Measurements from ENCODE around the gene ATP8B3.
A peak's percentile ranks its signal among the peaks of the same experiment; 100 is the strongest.

The ATP8B3 gene

DNA sequence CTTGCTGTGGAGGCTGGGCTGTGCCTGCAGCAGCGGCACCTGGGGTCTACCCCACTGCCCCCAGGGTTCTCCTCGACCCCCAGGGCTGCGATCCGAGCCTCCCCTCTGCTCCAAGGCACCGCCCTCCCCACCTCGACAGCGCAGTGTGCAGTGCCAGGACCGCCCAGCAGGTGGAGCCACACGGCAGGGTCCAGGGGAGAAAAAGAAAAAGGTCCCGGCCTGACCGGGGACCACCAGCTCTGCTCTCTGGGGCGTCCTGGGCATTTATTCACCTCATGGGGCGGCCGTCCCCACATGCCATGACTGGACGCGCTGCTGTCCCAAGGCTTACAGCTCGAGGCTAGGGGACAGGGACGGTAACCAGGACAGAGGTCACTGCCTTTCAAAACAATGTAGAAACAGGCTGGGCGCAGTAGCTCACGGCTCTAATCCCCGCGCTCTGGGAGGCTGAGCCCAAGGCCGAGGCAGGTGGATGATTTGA, 25.6 kb upstream of the ATP8B3 start:
- peak; percentile 31; the same call in 1 of the 2 replicates for TF ChIP-seq RAD21 (IDR thresholded peaks at IDR 0.05; ENCODE audit: low read depth)
- TF ChIP-seq TCF12 (IDR thresholded peaks at IDR 0.05; ENCODE audit: low read depth), result no peak

DNA sequence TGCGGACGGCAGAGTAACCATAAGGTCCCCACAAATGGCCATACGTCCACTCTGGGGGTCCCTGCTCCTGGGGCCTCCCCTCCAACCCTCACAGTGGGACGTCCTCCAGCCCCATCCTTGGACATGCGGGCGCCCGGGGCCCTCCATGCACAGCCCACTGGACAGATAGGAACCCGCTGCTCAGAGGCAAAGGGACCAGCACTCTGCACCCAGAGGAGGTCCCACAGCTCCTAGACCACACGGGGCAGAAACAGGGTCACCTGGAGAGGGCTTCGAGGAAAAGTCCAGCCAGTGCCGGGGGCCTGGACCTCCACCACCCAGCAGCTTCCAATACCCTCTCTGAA, 25.1 kb upstream of the ATP8B3 start:
- TF ChIP-seq EP300 (IDR thresholded peaks at IDR 0.05; ENCODE audit: borderline replicate concordance) (no peak), USF1 (IDR thresholded peaks at IDR 0.05) (no peak), RAD21 (IDR thresholded peaks at IDR 0.05; ENCODE audit: low read depth) (no peak), CEBPB (IDR thresholded peaks at IDR 0.05) (no peak), YY1 (IDR thresholded peaks at IDR 0.05; ENCODE audit: low read depth) (no peak), TCF12 (IDR thresholded peaks at IDR 0.05; ENCODE audit: low read depth) (no peak), TAF1 (IDR thresholded peaks at IDR 0.05; ENCODE audit: low read depth) (no peak), ZBTB7A (IDR thresholded peaks at IDR 0.05; ENCODE audit: low read depth) (no peak)
- TF ChIP-seq, protein P1, sequence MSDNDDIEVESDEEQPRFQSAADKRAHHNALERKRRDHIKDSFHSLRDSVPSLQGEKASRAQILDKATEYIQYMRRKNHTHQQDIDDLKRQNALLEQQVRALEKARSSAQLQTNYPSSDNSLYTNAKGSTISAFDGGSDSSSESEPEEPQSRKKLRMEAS (IDR thresholded peaks at IDR 0.05), result no peak

DNA sequence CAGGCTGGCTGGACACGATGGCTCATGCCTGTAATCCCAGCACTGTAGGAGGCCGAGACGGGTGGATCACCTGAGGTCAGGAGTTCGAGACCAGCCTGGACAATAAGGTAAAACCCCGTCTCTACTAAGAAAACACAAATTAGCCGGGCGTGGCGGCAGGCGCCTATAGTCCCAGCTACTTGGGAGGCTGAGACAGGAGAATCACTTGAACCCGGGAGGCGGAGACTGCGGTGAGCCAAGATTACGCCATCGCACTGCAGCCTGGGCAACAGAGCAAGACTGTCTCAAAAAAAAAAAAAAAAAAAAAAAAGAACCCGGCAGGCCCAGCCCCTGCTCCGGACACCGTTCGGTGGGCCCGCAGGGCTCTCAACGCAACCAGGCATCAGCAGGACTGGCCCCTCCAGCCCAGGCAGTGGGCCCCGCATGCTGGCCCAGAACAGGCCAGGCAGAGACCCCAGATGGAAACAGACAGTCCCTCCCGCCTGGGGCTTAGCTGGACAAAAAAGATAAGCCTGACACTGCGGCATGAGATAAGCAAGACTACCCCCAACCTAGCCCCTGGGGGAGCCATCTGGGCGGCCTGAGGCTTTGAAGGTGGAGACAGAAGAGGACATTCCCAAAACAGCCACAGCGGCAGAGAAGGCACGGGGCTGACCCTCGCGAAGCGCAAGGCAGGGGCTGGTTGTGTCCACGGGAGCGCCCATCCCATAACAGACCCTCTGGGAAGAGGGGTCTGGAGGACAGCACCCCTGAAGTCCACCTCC, 24.6 kb upstream of the ATP8B3 start:
- TF ChIP-seq TEAD4 (IDR thresholded peaks at IDR 0.05) (no peak), FOXM1 (IDR thresholded peaks at IDR 0.05; ENCODE audit: borderline replicate concordance, low read depth) (no peak), CREB1 (IDR thresholded peaks at IDR 0.05; ENCODE audit: low read depth) (no peak)
- TF ChIP-seq, protein P1 (IDR thresholded peaks at IDR 0.05), result no peak

GRCh38 chr19:1833540-1833939, 21.5 kb upstream of the ATP8B3 start:
- TF ChIP-seq, protein P1 (IDR thresholded peaks at IDR 0.05), result no peak
- TF ChIP-seq CREB1 (IDR thresholded peaks at IDR 0.05; ENCODE audit: low read depth), result no peak
- no peak for TF ChIP-seq ZBTB7A (IDR thresholded peaks at IDR 0.05; ENCODE audit: low read depth)
- TF ChIP-seq USF1 (IDR thresholded peaks at IDR 0.05), result no peak
- no peak for TF ChIP-seq TEAD4 (IDR thresholded peaks at IDR 0.05)
- TF ChIP-seq RAD21 (IDR thresholded peaks at IDR 0.05; ENCODE audit: low read depth), result no peak
- no peak for TF ChIP-seq TAF1 (IDR thresholded peaks at IDR 0.05; ENCODE audit: low read depth)
- TF ChIP-seq REST (IDR thresholded peaks at IDR 0.05; ENCODE audit: low read depth), result no peak
- no peak for TF ChIP-seq NFIC (IDR thresholded peaks at IDR 0.05)
- TF ChIP-seq FOXM1 (IDR thresholded peaks at IDR 0.05; ENCODE audit: borderline replicate concordance, low read depth), result no peak
- no peak for TF ChIP-seq YY1 (IDR thresholded peaks at IDR 0.05; ENCODE audit: low read depth)
- TF ChIP-seq TCF12 (IDR thresholded peaks at IDR 0.05; ENCODE audit: low read depth), result no peak
- TF ChIP-seq EGR1 (IDR thresholded peaks at IDR 0.05), result no peak
- no peak for TF ChIP-seq EP300 (IDR thresholded peaks at IDR 0.05; ENCODE audit: borderline replicate concordance)

DNA sequence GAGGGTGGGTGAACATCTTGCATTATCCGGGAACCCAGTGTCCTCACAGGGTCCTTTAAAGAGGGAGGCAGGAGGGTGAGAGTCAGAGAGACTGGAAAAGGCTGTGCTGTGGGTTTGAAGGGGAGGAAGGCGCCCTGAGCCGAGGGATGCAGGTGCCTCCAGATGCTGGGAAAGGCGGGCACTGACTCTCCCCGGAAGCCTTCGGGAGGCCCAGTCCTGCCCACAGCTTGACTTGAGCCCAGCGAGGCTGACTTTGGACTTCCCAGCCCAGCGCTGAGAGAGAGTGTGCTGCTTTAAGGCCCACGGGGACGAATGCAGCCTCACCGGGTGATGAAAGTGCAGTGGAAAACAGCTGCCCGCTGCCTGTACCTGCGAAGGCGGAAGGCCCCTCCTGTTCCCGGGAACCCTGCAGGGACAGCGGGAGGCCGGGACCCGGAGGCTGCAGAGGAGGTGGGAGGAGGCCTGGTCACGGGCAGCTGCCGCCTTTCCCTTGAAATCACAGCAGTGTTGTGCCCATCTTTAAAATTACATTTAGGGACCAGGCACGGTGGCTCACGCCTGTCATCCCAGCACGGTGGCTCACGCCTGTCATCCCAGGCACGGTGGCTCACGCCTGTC, 20.1 kb upstream of the ATP8B3 start:
- no peak for TF ChIP-seq TEAD4 (IDR thresholded peaks at IDR 0.05)
- no peak for TF ChIP-seq NFIC (IDR thresholded peaks at IDR 0.05)
- TF ChIP-seq, protein P1 (IDR thresholded peaks at IDR 0.05), result no peak
- no peak for TF ChIP-seq REST (IDR thresholded peaks at IDR 0.05; ENCODE audit: low read depth)
- TF ChIP-seq TCF12 (IDR thresholded peaks at IDR 0.05; ENCODE audit: low read depth), result no peak
- no peak for TF ChIP-seq FOXM1 (IDR thresholded peaks at IDR 0.05; ENCODE audit: borderline replicate concordance, low read depth)
- TF ChIP-seq EP300 (IDR thresholded peaks at IDR 0.05; ENCODE audit: borderline replicate concordance), result no peak
- TF ChIP-seq YY1 (IDR thresholded peaks at IDR 0.05; ENCODE audit: low read depth), result no peak
- TF ChIP-seq TAF1 (IDR thresholded peaks at IDR 0.05; ENCODE audit: low read depth), result no peak
- TF ChIP-seq ZBTB7A (IDR thresholded peaks at IDR 0.05; ENCODE audit: low read depth), result no peak
- TF ChIP-seq EGR1 (IDR thresholded peaks at IDR 0.05), result no peak
- TF ChIP-seq CREB1 (IDR thresholded peaks at IDR 0.05; ENCODE audit: low read depth), result no peak
- no peak for TF ChIP-seq CEBPB (IDR thresholded peaks at IDR 0.05)
- no peak for TF ChIP-seq USF1 (IDR thresholded peaks at IDR 0.05)
- TF ChIP-seq RAD21 (IDR thresholded peaks at IDR 0.05; ENCODE audit: low read depth), result no peak

Measured in Ishikawa (cell line).